Left renal cortex interstitium (tissue), 4 donors: ENCODE data around the gene PSORS1C2. TPM values are rescaled to one million over a fixed set of nuclear protein-coding genes. Genes with fewer than 3 reads are reported as not detected.

Experiments
- DNase-seq, 4 donors: peaks; one replicate each; pipeline ENCODE4 v3.0.0-alpha.2; 2013; ENCODE audit warnings: low read depth in 4 of 4, low spot score in 2 of 4, missing footprints in 1 of 4
- polyA plus RNA-seq, 4 donors: library from polyadenylated mRNA; unstranded; fragments of 120-200 nt; gene quantifications; one replicate each; pipeline ENCODE4 v1.2.1, GENCODE V29; 2013; ENCODE audit not compliant: insufficient read length in 4 of 4

The PSORS1C2 gene
- polyA plus RNA-seq, 4 donors = 0.22 TPM; not detected in 3

GRCh38 chr6:31143148-31143547 is 4.3 kb upstream of the PSORS1C2 start:
- no peak for DNase-seq

GRCh38 chr6:31142361-31142761 is 3.5 kb upstream of the PSORS1C2 start:
- DNase-seq = no peak

GRCh38 chr6:31140643-31141042 is 1.8 kb upstream of the PSORS1C2 start:
- DNase-seq = no peak

GRCh38 chr6:31139599-31139998 is 733 bp upstream of the PSORS1C2 start:
- no peak for DNase-seq

- no peak for DNase-seq
Measured at GRCh38 chr6:31135710-31136109, 3.2 kb downstream of the PSORS1C2 start.

- DNase-seq = no peak
Measured at GRCh38 chr6:31132806-31133205, 6.1 kb downstream of the PSORS1C2 start.

GRCh38 chr6:31131595-31131994 is 7.3 kb downstream of the PSORS1C2 start:
- no peak for DNase-seq

- no peak for DNase-seq
Measured at GRCh38 chr6:31130751-31131150, 8.1 kb downstream of the PSORS1C2 start.

- no peak for DNase-seq
Measured at GRCh38 chr6:31129130-31129529, 9.7 kb downstream of the PSORS1C2 start.

- DNase-seq = peak in 2 of 4 donors; percentile 16 to 37
Measured at GRCh38 chr6:31128093-31128676, 10.7 kb downstream of the PSORS1C2 start.

- no peak for DNase-seq
Measured at GRCh38 chr6:31126396-31127175, 12.3 kb downstream of the PSORS1C2 start.

- DNase-seq = no peak
Measured at GRCh38 chr6:31125586-31126363, 13.1 kb downstream of the PSORS1C2 start.

- no peak for DNase-seq
Measured at GRCh38 chr6:31125162-31125561, 13.7 kb downstream of the PSORS1C2 start.

GRCh38 chr6:31122791-31123706 is 15.8 kb downstream of the PSORS1C2 start:
- DNase-seq = peak in 2 of 4 donors; percentile 34 to 76

- no peak for DNase-seq
Measured at GRCh38 chr6:31121131-31121790, 17.6 kb downstream of the PSORS1C2 start.

GRCh38 chr6:31120151-31120915 is 18.5 kb downstream of the PSORS1C2 start, which contains the start of gene CDSN:
CDSN (minus strand) TSS chr6:31120446; CDS start chr6:31120419, 27 bp downstream.
- no peak for DNase-seq

GRCh38 chr6:31118178-31118577 is 20.7 kb downstream of the PSORS1C2 start:
- DNase-seq = no peak

GRCh38 chr6:31116661-31117385 is 22.0 kb downstream of the PSORS1C2 start:
- DNase-seq = no peak
